HG02973 (cell line): ENCODE results near the gene TSPAN18.

ENCODE experiments used
- ATAC-seq: cut with Tn5 transposase; IDR thresholded peaks from one replicate; pipeline ENCODE4 v1.9.1; 2021; ENCODE audit warnings: moderate library complexity; ENCODE audit not compliant: unreplicated experiment

TSPAN18 gene

DNA sequence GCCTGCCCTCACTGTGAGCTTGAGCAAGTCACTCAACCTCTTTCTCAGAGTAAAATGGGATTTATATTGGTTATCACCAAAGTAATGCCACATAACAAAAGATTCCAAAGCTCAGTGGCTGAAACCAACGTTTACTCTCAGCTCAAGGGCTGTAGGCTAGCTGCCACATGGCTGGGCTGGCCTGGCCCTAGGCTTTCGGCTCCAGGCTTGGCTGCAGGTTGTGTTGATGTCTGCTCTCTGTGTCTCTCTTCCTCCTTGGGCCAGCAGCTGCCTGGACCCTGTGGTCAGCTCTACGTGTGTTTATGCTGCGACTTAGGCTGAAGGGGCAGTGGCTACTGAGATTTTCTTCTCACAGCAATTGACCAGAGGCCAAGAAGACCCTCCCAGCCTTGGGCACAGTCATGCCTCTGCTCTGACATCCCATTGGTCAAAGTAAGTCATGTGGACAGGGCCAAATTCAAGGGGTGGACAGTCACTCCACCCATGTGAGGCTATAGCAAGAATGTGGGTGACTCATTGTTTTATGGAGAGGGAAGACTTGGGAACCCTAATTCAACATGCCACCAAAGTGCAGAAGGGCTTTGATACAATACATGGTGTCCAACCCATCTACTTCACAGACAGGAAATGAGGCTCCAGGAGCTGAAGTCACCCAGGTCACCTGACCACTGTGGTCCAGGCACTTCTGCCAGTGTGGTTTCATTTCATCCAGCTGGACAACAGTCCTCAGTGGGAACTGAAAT lies 90.6 kb downstream of the TSPAN18 start:
- ATAC-seq, result no peak

- ATAC-seq, result no peak
These were observed 91.3 kb downstream of the TSPAN18 start for GRCh38 chr11:44818110-44818509.

DNA sequence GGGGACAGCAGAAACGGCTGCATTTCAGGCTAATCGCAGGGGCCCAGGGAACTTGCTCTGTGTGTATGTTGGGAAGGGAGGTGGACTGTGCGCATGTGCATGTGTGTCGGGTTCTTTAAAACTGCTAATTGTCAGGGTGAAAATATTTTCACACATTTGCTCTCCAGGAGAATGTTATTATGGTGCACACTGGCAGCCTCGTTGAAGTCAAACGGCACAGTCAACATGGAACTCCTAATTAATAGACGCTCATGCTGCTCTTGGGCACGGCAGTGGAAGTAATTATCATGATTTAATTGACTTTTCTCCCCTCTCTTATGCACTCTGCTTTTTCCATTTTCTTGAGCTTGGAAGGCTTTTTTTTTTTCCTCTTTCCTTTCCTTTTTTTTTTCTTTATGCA lies 92.6 kb downstream of the TSPAN18 start:
- ATAC-seq, result no peak

GRCh38 chr11:44822369-44822768 lies 95.6 kb downstream of the TSPAN18 start:
- no peak for ATAC-seq

DNA sequence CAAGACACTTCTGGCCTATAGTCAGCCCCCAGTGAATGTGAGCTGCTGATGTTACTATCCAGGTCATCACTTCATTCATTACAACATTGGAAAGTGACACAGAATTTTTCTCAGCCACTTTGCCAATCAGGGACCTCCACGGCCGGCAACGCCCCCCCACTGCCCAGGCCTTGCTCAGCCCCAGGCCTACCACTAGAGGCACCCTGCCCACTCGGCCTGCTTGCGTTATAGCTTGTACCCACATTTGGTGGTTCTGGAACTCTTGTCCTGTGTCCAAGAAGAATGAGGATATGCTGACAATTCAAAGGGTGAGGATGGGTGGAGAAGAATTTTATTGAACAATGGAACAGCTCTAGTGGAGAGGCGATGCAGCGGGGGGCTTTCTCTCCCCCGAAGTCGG lies 96.2 kb downstream of the TSPAN18 start:
- no peak for ATAC-seq

DNA sequence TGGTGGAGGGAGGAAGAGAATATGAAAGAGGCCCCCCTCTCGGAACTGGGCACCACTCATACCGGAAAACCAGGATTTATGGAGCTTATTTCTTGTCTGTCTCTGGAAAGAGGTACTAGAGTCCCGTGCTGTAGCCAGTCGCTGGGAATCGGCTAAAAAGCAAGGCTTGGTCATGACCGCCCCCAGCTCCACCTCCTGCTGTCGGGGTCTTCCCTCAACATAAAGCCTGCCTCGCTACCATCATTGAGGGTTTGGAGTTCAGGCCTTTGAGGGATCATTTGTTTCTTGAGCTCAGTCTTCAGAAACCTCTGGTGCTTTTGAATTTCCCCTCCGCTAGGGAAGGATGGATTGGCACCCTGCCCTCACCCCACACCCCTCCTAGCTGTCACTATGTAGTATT lies 97.1 kb downstream of the TSPAN18 start:
- no peak for ATAC-seq

- no peak for ATAC-seq
These were observed 97.5 kb downstream of the TSPAN18 start for GRCh38 chr11:44824300-44824704.

- ATAC-seq, result no peak
These were observed 98.5 kb downstream of the TSPAN18 start for GRCh38 chr11:44825058-44825785.

DNA sequence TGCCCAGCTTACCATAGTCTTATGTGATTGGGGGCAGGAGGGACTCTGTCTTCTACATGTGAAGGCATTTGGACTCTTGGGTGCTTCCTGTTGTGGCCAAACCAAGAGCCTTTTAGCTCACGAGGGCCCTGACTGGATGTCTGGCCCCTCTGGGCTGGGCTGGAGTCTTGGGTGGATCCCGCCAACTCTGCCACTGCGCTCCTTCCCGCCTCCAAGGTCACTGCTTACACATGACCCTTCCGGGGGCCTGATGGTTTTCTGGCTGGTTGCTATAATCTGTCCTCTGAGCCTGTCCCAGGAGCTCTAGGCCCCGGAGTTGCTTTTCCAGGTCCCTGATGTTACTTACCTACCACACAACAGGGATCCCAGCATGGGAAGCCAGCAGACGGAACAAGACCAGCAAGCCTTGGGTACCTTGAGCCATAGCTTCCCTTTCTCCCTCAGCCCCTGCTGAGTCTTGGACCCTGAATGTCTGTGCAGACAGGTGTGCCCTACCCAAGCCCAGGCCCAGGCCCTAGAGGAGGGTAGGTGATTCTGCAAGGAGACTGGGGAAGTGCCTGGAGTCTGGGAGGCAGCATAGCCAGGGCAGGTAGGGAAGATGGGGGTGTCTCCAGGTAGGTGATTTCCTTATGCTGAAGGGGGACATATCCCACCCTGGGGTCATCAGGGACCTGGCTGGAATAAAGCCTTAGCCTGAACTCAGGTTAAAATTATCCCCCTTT lies 100.3 kb downstream of the TSPAN18 start:
- no peak for ATAC-seq

DNA sequence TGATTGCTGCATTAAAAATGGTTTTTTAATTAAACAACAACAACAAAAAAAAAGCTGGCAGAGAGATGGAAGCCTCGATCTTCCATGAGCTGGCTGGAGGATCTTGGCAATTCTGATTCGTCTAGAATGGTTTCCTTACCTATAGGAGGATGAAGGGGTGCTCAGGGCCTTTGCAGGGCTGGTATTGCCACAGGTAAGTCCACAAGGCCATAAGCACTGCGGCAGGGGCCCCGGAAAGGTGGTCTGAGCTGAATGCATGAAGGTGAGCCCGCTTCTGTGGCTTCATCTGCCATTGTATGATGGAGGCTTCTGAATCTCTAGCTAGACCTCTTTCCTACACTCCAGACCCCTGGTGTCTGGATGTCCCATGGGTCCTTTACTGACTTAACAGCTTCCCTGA lies 101.5 kb downstream of the TSPAN18 start:
- ATAC-seq, result no peak

GRCh38 chr11:44829838-44830237 lies 103.1 kb downstream of the TSPAN18 start:
- ATAC-seq, result no peak

GRCh38 chr11:44831605-44832394 lies 105.0 kb downstream of the TSPAN18 start:
- ATAC-seq, result no peak

DNA sequence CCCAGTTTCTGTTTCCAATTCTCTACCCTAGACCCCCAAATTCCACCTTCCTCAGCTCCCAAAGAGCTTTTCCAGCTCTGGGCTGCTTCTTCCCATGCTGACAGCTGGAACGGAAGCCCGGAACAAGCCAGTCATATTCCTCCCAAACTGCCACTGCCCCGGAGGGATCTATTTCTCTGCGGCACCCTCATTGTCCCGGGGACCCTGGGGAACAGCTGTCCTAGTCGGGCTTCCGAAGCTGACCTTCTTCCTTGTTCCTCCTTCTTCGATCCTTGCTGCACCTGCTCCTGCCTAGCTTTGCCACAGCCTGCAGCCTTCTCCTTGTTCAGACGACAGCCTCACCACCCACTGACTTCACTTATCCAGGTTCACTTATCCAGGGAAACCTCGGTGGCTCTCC lies 105.7 kb downstream of the TSPAN18 start:
- no peak for ATAC-seq

GRCh38 chr11:44833221-44833876 lies 106.6 kb downstream of the TSPAN18 start:
- ATAC-seq, result no peak

GRCh38 chr11:44833877-44834452 lies 107.2 kb downstream of the TSPAN18 start:
- ATAC-seq, result no peak

GRCh38 chr11:44834846-44835245 lies 108.1 kb downstream of the TSPAN18 start:
- no peak for ATAC-seq

GRCh38 chr11:44835296-44835695 lies 108.5 kb downstream of the TSPAN18 start:
- ATAC-seq, result no peak

- ATAC-seq, result no peak
These were observed 109.2 kb downstream of the TSPAN18 start for GRCh38 chr11:44835938-44836337.

DNA sequence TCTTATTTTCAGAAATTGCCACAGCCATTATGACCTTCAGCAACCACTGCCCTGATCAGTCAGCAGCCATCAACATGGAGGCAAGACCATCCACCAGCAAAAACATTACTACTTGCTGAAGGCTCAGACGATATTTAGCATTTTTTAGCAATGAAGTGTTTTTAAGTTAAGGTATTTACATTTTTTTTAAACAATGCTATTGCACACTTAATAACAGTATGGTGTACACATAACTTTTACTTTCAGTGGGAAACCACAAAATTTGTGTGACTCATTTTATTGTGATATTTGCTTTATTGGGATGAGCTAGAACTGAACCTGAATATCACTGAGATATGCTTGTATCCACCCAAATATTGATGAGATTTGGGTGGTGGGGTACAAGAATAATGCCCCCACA lies 110.9 kb downstream of the TSPAN18 start:
- no peak for ATAC-seq

- ATAC-seq, result no peak
These were observed 112.8 kb downstream of the TSPAN18 start for GRCh38 chr11:44839458-44840084.
